ENCODE data around the gene CFAP251.
"Not testable (repeated sequence)": the region's sequence is repeated elsewhere in the genome, so short reads cannot be mapped to it uniquely, and the experiment has no call there.

Gene CFAP251, protein sequence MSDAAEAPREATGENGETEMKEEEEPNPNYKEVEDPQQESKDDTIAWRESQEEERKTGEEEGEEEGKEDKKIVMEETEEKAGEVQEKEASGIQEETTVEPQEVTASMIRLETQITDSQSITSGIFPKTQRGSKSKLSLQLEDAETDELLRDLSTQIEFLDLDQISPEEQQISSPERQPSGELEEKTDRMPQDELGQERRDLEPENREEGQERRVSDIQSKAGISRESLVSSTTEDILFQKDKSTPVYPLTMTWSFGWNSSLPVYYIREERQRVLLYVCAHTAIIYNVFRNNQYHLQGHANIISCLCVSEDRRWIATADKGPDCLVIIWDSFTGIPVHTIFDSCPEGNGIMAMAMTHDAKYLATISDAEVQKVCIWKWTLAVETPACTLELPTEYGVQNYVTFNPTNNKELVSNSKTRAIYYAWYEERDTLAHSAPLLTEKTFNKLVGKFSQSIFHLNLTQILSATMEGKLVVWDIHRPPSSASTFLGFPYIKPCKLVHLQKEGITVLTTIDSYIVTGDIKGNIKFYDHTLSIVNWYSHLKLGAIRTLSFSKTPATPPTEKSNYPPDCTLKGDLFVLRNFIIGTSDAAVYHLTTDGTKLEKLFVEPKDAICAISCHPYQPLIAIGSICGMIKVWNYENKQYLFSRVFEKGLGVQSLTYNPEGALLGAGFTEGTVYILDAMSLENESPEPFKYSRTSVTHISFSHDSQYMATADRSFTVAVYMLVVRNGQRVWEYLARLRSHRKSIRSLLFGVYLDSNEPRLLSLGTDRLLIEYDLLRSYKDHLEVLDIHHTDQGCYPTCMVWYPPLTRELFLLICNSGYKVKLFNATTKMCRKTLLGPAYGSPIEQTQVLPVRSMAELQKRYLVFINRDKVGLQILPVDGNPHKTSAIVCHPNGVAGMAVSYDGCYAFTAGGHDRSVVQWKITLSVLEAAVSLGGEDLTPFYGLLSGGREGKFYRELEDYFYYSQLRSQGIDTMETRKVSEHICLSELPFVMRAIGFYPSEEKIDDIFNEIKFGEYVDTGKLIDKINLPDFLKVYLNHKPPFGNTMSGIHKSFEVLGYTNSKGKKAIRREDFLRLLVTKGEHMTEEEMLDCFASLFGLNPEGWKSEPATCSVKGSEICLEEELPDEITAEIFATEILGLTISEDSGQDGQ

GRCh38 chr12:121917950-121918678 is at the start of gene CFAP251:
Gene CFAP251 (plus strand): TSS chr12:121918592. CDS start chr12:121921306, 2,714 bp downstream.
- DNase-seq (ENCODE audit: low read depth in 2 of 2), result peak; percentile 91 to 95

DNA sequence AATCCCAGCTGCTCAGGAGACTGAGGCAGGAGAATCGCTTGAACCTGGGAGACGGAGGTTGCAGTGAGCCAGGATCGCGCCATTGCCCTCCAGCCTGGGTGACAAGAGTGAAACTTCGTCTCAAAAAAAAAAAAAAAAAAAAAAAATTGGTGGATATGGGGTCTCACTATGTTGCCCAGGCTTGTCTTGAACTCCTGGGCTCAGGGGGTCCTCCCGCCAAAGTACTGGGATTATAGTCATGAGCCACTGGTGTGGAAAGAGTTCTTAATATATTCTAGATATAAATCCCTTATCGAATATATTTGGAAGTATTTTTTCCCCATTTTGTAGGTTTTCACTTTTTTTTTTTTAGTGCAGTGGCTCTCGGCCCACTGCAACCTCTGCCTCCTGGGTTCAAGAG is 49.2 kb upstream of the CFAP251 start:
- DNase-seq (ENCODE audit: low read depth in 2 of 2), result not testable (repeated sequence)

DNA sequence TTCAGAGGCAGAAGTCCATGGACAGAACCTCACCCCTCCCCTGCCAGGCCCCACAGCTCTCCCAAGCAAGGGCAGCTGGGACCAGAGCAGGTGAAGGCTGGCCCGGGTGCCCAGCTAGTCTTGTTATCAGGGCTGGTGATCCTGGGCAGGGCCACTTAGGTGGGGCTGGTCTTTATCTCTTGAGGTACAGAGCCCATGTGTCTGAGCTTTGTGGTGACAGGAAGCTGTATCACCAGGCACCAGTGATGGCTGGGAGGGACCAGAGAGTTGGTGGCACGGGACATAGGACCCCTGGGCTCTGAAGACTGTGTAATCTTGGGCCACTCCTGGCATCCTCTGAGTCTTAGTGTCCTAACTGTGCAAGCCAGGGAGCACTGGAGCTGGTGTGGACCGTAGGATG is 46.9 kb upstream of the CFAP251 start:
- DNase-seq (ENCODE audit: low read depth in 2 of 2), result no peak

GRCh38 chr12:121872546-121873215 is 45.7 kb upstream of the CFAP251 start:
- DNase-seq (ENCODE audit: low read depth in 2 of 2), result no peak

DNA sequence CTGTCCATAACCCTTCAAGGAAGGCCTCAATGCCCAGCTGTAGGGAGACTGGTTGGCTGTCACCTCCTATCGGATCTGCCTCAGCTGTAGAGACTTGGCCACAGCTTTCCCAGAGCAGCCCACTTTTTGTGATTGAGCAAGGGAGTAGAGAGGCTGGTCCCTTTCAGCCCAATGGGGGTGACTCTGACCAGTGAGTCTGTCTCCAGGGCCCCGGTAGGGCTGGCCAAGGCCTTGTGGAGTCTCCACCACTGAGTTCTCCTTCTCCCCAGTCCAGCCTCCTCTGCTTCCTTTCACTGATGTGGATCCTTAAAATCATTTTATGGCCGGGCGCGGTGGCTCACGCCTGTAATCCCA is 45.2 kb upstream of the CFAP251 start:
- no peak for DNase-seq (ENCODE audit: low read depth in 2 of 2)

GRCh38 chr12:121874071-121874470 is 44.3 kb upstream of the CFAP251 start:
- DNase-seq (ENCODE audit: low read depth in 2 of 2), result no peak

- DNase-seq (ENCODE audit: low read depth in 2 of 2), result no peak
Measured at GRCh38 chr12:121875582-121875981, 42.8 kb upstream of the CFAP251 start.

DNA sequence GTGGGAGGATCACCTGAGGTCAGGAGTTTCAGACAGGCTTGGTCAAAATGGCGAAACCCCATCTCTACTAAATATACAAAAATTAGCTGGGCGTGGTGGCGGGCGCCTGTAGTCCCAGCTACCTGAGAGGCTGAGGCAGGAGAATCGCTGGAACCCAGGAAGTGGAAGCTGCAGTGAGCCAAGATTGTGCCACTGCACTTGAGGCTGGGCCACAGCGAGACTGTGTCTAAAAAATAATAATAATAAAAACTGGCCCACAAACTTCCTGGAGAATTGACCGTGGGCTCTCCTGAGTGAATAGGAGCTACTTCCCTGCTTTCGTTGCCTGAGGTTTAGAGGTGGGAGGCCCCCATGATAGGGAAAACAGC is 42.3 kb upstream of the CFAP251 start:
- not testable (repeated sequence) for DNase-seq (ENCODE audit: low read depth in 2 of 2)

- DNase-seq (ENCODE audit: low read depth in 2 of 2), result no peak
Measured at GRCh38 chr12:121883315-121883660, 35.1 kb upstream of the CFAP251 start.

GRCh38 chr12:121885129-121885528 is 33.3 kb upstream of the CFAP251 start:
- not testable (repeated sequence) for DNase-seq (ENCODE audit: low read depth in 2 of 2)

GRCh38 chr12:121888083-121888477 is 30.3 kb upstream of the CFAP251 start:
- DNase-seq (ENCODE audit: low read depth in 2 of 2), result no peak

GRCh38 chr12:121888478-121889273 is 29.7 kb upstream of the CFAP251 start, which contains the start of gene PSMD9:
Gene PSMD9 (plus strand): TSS chr12:121888790. CDS start chr12:121888857, 67 bp downstream.
- peak; percentile 96 to 98 for DNase-seq (ENCODE audit: low read depth in 2 of 2)

DNA sequence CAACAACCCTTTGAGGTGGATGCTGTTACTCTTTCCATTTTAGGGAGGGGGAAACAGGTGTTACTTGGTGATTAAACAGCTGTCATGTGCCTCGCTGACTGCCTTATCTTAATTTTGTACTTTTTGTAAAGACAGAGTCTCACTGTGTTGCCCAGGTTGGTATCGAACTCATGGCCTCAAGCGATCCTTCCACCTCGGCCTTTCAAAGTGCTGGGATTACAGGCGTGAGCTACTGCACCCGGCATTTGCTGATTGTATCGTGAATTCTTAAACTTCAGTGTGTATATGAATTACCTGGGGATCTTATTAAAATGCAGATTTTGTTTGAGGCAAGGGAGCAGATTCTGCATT is 29.1 kb upstream of the CFAP251 start:
- DNase-seq (ENCODE audit: low read depth in 2 of 2), result no peak

GRCh38 chr12:121889661-121890060 is 28.7 kb upstream of the CFAP251 start:
- not testable (repeated sequence) for DNase-seq (ENCODE audit: low read depth in 2 of 2)

GRCh38 chr12:121892673-121893561 is 25.5 kb upstream of the CFAP251 start:
- no peak for DNase-seq (ENCODE audit: low read depth in 2 of 2)

DNA sequence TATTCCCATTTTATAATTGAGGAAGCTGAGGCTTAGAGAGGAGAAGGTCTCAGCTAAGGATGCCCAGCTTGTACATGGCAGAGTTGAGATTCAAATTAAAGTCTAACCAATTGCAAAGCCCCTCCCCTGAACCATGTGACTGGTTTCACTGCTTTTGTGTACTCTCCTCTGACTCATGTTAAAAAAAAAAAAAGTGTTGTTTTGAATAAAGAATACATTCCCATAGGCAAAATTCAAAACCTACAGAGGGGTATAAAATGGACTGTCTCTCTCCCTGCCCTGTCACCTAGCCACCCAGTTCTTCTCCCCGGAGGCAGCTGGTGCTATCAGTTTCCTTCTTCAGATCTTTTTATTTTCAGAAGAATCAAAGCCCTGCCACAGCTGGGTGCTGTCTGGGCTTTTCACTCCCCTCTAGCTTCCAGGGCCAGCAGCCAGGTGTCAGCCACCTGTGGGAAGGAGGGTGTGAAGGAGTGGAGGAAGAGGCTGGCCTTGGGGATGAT is 24.4 kb upstream of the CFAP251 start:
- DNase-seq (ENCODE audit: low read depth in 2 of 2), result no peak

GRCh38 chr12:121894633-121895032 is 23.8 kb upstream of the CFAP251 start:
- DNase-seq (ENCODE audit: low read depth in 2 of 2), result no peak

- DNase-seq (ENCODE audit: low read depth in 2 of 2), result no peak
Measured at GRCh38 chr12:121898287-121898686, 20.1 kb upstream of the CFAP251 start.

DNA sequence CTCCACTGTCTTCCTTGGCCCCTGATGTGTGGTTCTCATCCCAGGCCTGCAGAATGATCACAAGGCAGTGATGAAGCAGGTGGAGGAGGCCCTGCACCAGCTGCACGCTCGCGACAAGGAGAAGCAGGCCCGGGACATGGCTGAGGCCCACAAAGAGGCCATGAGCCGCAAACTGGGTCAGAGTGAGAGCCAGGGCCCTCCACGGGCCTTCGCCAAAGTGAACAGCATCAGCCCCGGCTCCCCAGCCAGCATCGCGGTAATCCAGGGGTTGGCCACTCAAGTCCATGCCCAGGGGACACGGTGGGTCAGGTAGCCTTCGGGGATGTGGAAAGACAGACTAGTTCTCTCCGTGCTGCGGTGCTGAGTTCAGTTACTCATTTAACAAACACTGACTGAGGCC is 18.8 kb upstream of the CFAP251 start:
- DNase-seq (ENCODE audit: low read depth in 2 of 2), result no peak
